Measurements from ENCODE around the gene RAB9A. TPM values are rescaled to one million over a fixed set of nuclear protein-coding genes. Genes with fewer than 3 reads are reported as not detected.
"Not testable (repeated sequence)": the region's sequence is repeated elsewhere in the genome, so short reads cannot be mapped to it uniquely, and the experiment has no call there.

The RAB9A gene
- total and polyA plus RNA-seq, 2 donors from 2014 or later = 31.1 to 33.7 TPM

GRCh38 chrX:13646154-13646549, 42.8 kb upstream of the RAB9A start:
- H3K27me3 ChIP-seq (ENCODE audit: control insufficient read depth, insufficient read depth, low read length) = peaks cover 18% of the 10 kb centered on the region
- H3K27ac ChIP-seq (ENCODE audit: low read depth in 2 of 2, low read length in 2 of 2) = no peak overlapping the region
- TF ChIP-seq CTCF (IDR thresholded peaks at IDR 0.05; ENCODE audit: borderline replicate concordance, extremely low read depth, insufficient read depth) = peak; percentile 61
- DNase-seq (peak in 4 of 5 donors; percentile 52 to 87 (median 72)), FAIRE-seq (peak; percentile 32)
- H3K9me3 ChIP-seq (ENCODE audit: control insufficient read depth in 2 of 3, insufficient read depth in 1 of 3, low read length in 3 of 3) = no peaks in the 10 kb centered on the region
- H3K4me3 ChIP-seq (ENCODE audit: low read length in 3 of 3) = no peak overlapping the region
- no peak overlapping the region for H3K9ac ChIP-seq (ENCODE audit: low read length in 3 of 3)
- intact Hi-C loops (cut with DNase I) = loop anchor here (10.0 kb wide), 1 partner anchor 141 kb away; no protein-coding TSS in a partner anchor
- H3K4me1 ChIP-seq (ENCODE audit: control insufficient read depth in 2 of 3, insufficient read depth in 2 of 3, low read depth in 1 of 3, low read length in 3 of 3) = no peaks in the 10 kb centered on the region
- H3K36me3 ChIP-seq (ENCODE audit: control insufficient read depth in 2 of 3, insufficient read depth in 3 of 3, low read length in 3 of 3) = no peaks in the 10 kb centered on the region

GRCh38 chrX:13647709-13648212, 41.2 kb upstream of the RAB9A start:
- no peak for FAIRE-seq
- Histone ChIP-seq H3K27me3 (ENCODE audit: control insufficient read depth, insufficient read depth, low read length) (peaks cover 19% of the 10 kb centered on the region), H3K9me3 (ENCODE audit: control insufficient read depth in 2 of 3, insufficient read depth in 1 of 3, low read length in 3 of 3) (no peaks in the 10 kb centered on the region), H3K4me3 (ENCODE audit: low read length in 3 of 3) (no peak overlapping the region), H3K36me3 (ENCODE audit: control insufficient read depth in 2 of 3, insufficient read depth in 3 of 3, low read length in 3 of 3) (no peaks in the 10 kb centered on the region), H3K4me1 (ENCODE audit: control insufficient read depth in 2 of 3, insufficient read depth in 2 of 3, low read depth in 1 of 3, low read length in 3 of 3) (peaks cover 0 to 5% (median 0%) of the 10 kb centered on the region in 3 donors), H3K27ac (ENCODE audit: low read depth in 2 of 2, low read length in 2 of 2) (peak overlapping the region in 1 of 2 donors; percentile 41), H3K9ac (ENCODE audit: low read length in 3 of 3) (no peak overlapping the region)
- intact Hi-C loops (cut with DNase I) = loop anchor here (10.0 kb wide), 1 partner anchor 143 kb away; no protein-coding TSS in a partner anchor
- peak in 3 of 5 donors; percentile 19 to 51 (median 43) for DNase-seq
- no peak for TF ChIP-seq CTCF (IDR thresholded peaks at IDR 0.05; ENCODE audit: borderline replicate concordance, extremely low read depth, insufficient read depth)

GRCh38 chrX:13648336-13648735, 40.6 kb upstream of the RAB9A start:
- H3K4me1 ChIP-seq (ENCODE audit: control insufficient read depth in 2 of 3, insufficient read depth in 2 of 3, low read depth in 1 of 3, low read length in 3 of 3); H3K36me3 ChIP-seq (ENCODE audit: control insufficient read depth in 2 of 3, insufficient read depth in 3 of 3, low read length in 3 of 3); H3K9ac ChIP-seq (ENCODE audit: low read length in 3 of 3); H3K27ac ChIP-seq (ENCODE audit: low read depth in 2 of 2, low read length in 2 of 2); DNase-seq; H3K9me3 ChIP-seq (ENCODE audit: control insufficient read depth in 2 of 3, insufficient read depth in 1 of 3, low read length in 3 of 3); H3K4me3 ChIP-seq (ENCODE audit: low read length in 3 of 3): not testable (repeated sequence)
- FAIRE-seq = peak; percentile 13
- H3K27me3 ChIP-seq (ENCODE audit: control insufficient read depth, insufficient read depth, low read length) = peaks cover 19% of the 10 kb centered on the region
- intact Hi-C loops (cut with DNase I) = loop anchor here (10.0 kb wide), 1 partner anchor 144 kb away; no protein-coding TSS in a partner anchor

GRCh38 chrX:13649838-13650237, 39.1 kb upstream of the RAB9A start:
- Histone ChIP-seq H3K4me1 (ENCODE audit: control insufficient read depth in 2 of 3, insufficient read depth in 2 of 3, low read depth in 1 of 3, low read length in 3 of 3) (peaks cover 0 to 5% (median 0%) of the 10 kb centered on the region in 3 donors), H3K9me3 (ENCODE audit: control insufficient read depth in 2 of 3, insufficient read depth in 1 of 3, low read length in 3 of 3) (no peaks in the 10 kb centered on the region), H3K27me3 (ENCODE audit: control insufficient read depth, insufficient read depth, low read length) (peaks cover 19% of the 10 kb centered on the region), H3K36me3 (ENCODE audit: control insufficient read depth in 2 of 3, insufficient read depth in 3 of 3, low read length in 3 of 3) (no peaks in the 10 kb centered on the region), H3K4me3 (ENCODE audit: low read length in 3 of 3) (no peak overlapping the region), H3K27ac (ENCODE audit: low read depth in 2 of 2, low read length in 2 of 2) (peak overlapping the region in 1 of 2 donors; percentile 22), H3K9ac (ENCODE audit: low read length in 3 of 3) (no peak overlapping the region)
- intact Hi-C loops (cut with DNase I) = loop anchor here (10.0 kb wide), 2 partner anchors 145 to 385 kb away; no protein-coding TSS in a partner anchor
- FAIRE-seq = no peak
- DNase-seq = peak in 1 of 5 donors; percentile 25
- no peak for TF ChIP-seq CTCF (IDR thresholded peaks at IDR 0.05; ENCODE audit: borderline replicate concordance, extremely low read depth, insufficient read depth)

Measured in kidney (tissue), 14 donors.